SH-SY5Y (cell line): Measurements from ENCODE around the gene TSPO2.

Source experiments
- GATA2 ChIP-seq: IDR thresholded peaks from 2 replicates; pipeline ENCODE4 v1.6.1; 2011; ENCODE audit warnings: mild to moderate bottlenecking, low read depth, low read length
- GATA3 ChIP-seq: IDR thresholded peaks from 2 replicates; pipeline ENCODE4 v1.6.1; 2011; ENCODE audit warnings: low read depth, mild to moderate bottlenecking, low read length, moderate library complexity

DNA sequence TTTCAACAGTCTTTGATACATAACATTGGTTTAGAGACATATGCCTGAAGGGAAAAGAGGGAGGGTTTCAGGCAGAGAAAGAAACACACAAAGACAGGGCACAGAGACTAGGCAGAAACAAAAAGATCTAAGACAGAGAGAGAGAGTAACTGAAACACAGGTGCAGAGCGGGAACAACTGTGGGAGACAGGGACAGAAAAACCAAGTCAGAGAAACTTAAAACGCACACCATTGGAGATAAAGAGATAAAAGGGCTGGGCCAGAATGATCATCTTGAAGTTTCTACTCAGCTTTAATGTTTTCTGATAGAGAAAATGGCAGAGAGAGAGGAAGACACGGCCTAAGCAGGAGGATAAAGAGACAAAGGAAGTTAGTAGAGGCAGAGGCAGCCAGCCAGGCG is 15.0 kb upstream of the TSPO2 start:
- TF ChIP-seq GATA2 (no peak), GATA3 (no peak)
